Measurements from ENCODE around the gene SUPT20HL1.
"Not testable (repeated sequence)": the region's sequence is repeated elsewhere in the genome, so short reads cannot be mapped to it uniquely, and the experiment has no call there.

SUPT20HL1 gene

DNA sequence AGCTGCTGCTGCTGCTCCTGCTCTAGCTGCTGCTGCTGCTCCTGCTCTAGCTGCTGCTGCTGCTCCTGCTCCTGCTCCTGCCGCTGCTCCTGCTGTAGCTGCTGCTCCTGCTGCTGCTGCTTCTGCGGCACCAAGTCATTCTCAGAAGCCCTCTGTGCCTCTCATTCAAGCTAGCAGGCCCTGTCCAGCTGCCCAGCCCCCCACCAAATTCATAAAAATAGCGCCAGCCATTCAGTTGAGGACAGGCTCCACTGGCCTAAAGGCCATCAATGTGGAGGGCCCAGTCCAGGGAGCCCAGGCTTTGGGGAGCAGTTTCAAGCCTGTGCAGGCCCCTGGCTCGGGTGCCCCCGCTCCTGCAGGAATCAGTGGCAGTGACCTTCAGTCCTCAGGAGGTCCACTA is 3.9 kb downstream of the SUPT20HL1 start:
- no peak for DNase-seq

DNA sequence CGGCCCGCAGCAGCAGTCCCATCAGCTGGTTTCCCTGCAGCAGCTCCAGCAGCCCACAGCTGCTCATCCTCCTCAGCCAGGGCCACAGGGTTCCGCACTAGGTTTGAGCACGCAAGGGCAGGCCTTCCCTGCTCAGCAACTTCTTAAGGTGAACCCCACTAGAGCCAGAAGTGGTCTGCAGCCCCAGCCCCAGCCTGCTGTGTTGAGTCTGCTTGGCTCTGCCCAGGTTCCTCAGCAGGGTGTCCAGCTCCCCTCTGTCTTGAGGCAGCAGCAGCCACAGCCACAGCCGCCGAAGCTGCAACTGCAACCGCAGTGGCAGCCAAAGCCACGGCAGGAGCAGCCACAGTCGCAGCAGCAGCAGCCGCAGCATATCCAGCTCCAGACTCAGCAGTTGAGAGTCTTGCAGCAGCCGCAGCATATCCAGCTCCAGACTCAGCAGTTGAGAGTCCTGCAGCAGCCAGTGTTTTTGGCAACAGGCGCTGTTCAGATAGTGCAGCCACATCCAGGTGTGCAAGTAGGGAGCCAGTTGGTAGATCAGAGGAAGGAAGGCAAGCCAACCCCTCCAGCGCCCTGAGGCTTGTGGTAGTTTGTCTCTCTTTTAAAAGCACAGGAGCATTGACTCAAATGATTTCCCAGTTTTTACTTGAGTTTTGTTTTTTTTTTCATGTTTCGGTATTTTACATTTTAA is 4.6 kb downstream of the SUPT20HL1 start:
- DNase-seq, result no peak

GRCh38 chrX:24366762-24367400 is 6.4 kb downstream of the SUPT20HL1 start:
- not testable (repeated sequence) for DNase-seq

GRCh38 chrX:24369816-24370215 is 9.4 kb downstream of the SUPT20HL1 start:
- DNase-seq, result no peak

GRCh38 chrX:24371391-24371972 is 11.0 kb downstream of the SUPT20HL1 start:
- DNase-seq, result peak; percentile 59

DNA sequence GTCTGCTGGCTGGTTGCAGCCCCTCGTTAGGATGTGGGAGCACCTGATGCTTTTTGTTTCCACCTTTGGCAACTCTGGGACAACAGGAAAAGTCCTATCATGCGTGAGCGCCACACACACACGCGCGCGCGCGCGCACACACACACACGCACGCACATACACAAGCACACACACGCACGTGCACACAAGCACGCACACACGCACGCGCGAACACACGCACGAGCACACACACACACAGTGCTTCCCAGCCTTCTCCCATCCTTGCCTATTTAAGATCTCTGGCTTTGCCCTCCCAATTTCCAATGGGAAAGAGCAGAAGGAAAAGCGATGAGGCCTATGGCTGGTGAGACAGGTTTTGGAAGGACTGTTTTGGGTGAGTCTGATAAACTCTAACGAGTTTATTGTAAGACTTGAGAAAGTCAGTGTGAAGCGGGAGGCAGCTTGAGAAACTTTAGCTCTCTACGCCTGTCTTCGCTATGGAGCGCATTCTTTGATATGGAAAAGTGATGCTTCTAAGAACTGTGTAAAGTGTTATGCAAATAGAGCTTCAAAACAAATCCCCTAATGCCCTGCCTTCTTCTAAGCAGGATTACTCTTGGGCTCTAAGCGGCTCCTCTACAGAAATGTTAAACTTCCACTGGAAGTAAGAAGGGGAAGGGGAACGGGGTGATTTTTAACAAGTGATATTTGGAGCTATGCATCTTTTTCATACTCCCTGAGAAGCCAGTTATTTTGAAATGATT is 11.8 kb downstream of the SUPT20HL1 start:
- DNase-seq, result no peak

GRCh38 chrX:24375600-24376131 is 15.2 kb downstream of the SUPT20HL1 start:
- DNase-seq, result no peak

- DNase-seq, result no peak
Observed at GRCh38 chrX:24376403-24376802, 16.0 kb downstream of the SUPT20HL1 start.

- no peak for DNase-seq
Observed at GRCh38 chrX:24377195-24377594, 16.8 kb downstream of the SUPT20HL1 start.

- DNase-seq, result no peak
Observed at GRCh38 chrX:24377911-24378468, 17.6 kb downstream of the SUPT20HL1 start.

DNA sequence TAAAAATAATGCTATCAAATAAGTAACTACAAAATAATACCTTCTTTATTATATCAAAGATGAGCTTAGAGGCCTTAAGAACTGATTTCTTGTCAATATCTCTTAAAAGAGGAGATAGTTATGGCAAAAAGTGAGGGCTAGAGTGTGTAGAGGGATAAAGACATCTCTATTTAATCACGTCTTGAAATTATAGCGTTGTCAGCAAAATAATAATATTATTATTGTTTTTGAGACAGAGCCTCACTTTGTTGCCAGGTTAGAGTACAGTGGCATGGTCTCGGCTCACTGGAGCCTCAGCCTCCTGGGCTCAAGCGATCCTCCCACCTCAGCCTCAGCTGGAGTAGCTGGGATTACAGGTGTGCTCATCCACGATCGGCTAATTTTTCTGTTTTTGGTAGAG is 18.3 kb downstream of the SUPT20HL1 start:
- no peak for DNase-seq

GRCh38 chrX:24380262-24381187 is 20.1 kb downstream of the SUPT20HL1 start:
- no peak for DNase-seq

DNA sequence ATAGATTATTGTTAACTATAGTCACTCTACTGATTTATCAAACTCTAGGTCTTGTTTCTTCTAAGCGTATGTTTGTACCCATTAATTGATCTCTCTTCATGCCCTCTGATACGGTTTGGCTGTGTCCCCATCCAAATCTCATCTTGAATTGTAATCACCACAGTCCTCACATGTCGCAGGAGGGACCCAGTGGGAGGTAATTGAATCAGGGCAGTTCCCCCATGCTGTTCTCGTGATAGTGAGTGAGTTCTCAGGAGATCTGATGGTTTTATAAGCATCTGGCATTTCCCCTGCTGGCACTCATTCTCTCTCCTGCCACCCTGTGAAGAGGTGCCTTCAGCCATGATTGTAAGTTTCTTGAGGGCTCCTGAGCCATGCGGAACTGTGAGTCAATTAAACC is 21.9 kb downstream of the SUPT20HL1 start:
- not testable (repeated sequence) for DNase-seq

- no peak for DNase-seq
Observed at GRCh38 chrX:24387724-24388123, 27.3 kb downstream of the SUPT20HL1 start.

DNA sequence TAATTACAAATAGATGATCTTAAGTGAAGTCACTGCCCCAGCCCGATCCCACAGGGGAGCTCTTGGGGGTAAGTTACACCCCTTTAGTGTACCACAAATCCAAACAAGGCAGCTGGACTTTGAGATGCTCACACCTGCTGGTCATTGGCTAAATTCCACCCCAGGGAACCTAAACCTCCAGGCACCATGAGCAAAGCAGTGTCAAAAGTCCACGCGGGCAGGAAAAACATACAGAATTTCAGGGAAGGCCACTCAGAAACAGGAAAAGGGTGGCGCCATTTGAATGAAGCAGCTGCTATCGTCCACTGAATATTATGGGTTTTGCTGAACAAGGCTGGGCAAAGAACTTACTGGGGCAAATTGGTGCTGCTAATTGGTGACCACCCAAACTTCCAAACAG is 30.9 kb downstream of the SUPT20HL1 start:
- no peak for DNase-seq

GRCh38 chrX:24391843-24392242 is 31.4 kb downstream of the SUPT20HL1 start:
- DNase-seq, result no peak

- DNase-seq, result no peak
Observed at GRCh38 chrX:24392709-24393108, 32.3 kb downstream of the SUPT20HL1 start.

DNA sequence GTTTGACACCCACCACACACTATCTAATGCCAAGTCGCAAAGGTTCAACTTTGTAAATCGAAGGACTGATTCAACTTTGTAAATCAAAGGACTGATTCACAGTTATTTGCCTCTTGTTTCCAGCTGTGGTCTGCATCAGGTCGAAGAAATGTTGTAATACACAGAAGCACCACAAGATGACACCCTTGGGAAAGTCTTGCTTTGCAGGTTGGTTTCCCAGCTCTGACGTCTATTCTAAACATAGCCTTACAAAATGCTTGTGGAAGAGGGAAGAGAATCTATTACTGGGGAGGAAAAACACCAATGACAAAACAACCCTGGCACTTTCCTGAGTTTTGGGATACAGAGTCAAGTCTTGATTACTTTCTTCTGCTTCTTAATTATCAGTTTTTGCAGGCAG is 35.3 kb downstream of the SUPT20HL1 start:
- DNase-seq, result peak; percentile 73

DNA sequence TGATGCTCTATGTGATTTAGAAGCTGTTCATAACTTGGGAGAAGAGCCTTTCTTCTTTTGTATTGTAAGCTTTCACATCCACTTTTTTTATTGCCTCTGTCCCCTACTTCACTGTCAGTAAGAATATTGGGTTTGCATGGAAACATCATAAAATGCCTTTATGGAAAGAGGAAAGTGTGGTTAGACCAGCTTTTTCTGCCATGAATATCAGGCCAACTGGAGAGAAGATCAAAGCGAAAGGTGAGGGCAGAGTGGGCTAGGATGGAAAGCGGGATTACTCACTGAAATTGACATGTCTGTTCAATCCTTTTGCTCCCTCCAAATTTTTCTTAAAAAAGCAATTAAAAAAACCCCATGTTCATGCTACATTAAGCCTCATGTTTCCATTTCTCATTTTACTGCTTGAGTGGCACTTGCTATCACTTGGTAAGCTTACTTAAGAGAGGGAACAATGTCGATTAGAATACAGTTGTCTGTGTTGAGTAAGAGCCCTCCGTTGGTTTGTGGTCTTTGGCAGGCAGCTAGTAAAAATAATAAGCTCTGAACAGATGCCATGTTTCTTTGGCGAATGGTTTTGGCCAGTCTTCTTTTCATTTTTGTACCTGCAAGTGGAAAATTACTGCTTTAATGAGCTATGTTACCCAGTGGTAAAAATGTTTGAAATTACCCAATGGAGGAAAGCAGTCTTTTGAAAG is 35.9 kb downstream of the SUPT20HL1 start:
- no peak for DNase-seq

- DNase-seq, result no peak
Observed at GRCh38 chrX:24396931-24397279, 36.5 kb downstream of the SUPT20HL1 start.

DNA sequence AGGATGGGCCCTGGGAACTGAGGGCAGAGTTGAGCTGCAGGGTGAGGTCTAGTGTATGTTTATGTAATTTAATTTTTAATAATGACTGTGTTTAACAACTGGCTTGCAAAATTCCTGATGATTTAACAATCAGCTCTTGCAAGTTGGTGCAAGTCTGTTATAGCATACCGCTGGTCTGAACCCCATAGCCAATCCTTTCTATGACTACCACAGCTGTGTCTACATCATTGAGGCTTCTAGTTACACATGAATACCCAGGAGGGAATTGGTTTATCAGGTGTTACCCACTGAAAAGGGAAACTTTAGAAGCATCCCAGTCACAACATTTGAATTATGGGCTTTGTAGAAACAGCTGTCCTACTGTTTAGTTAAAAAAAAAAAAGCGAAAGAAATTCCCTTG is 38.3 kb downstream of the SUPT20HL1 start:
- no peak for DNase-seq

All from CD4-positive, alpha-beta T cell treated with Interleukin-21 for 1 hour (primary cell).